Caco-2 (cell line): ENCODE results near the gene DDX17. TPM values are rescaled to one million over a fixed set of nuclear protein-coding genes. Genes with fewer than 3 reads are reported as not detected.

Experiments used
- BruUV-seq: library from RNA; stranded (reverse); fragments of 400-500 nt; replicated peaks from 2 replicates; lab custom pipeline; 2021; lab: Mats Ljungman, UMichigan
- CTCF ChIA-PET: fragments of 300-600 bp; sonication (Branson Sonifier 250); formaldehyde crosslinking; loops from one replicate; lab custom pipeline; 2022; ENCODE audit warnings: antibody characterized with exemption; lab: Charles Lee
- POLR2A ChIA-PET: fragments of 300-600 bp; sonication (Branson Sonifier 250); formaldehyde crosslinking; loops from one replicate; lab custom pipeline; 2022; ENCODE audit warnings: antibody characterized with exemption; lab: Charles Lee
- DNase-seq, 2 experiments: peaks; one replicate each; pipeline versions ENCODE4 v3.0.0 to v3.0.0-alpha.2; 2020 to 2022
- H3K27me3 ChIP-seq: replicated peaks from 2 replicates; pipeline ENCODE4 v1.6.0; 2011; ENCODE audit warnings: low read length; ENCODE audit not compliant: control insufficient read depth, insufficient read depth
- H3K36me3 ChIP-seq: 2 replicates; pipeline ENCODE4 v1.5.1; 2011; ENCODE audit warnings: low read length; ENCODE audit not compliant: control insufficient read depth, insufficient read depth
- H3K4me1 ChIP-seq: fragments of 250-450 bp; sonication (Bioruptor Pico); 2 replicates; pipeline ENCODE4 v1.5.1; 2020; ENCODE audit warnings: mild to moderate bottlenecking
- H3K4me3 ChIP-seq: 2 replicates; pipeline ENCODE4 v1.5.1; 2011; ENCODE audit warnings: low read depth, mild to moderate bottlenecking, control low read depth, low read length
- H3K9me3 ChIP-seq: fragments of 250-450 bp; sonication (Bioruptor Pico); 2 replicates; pipeline ENCODE4 v1.5.1; 2020; ENCODE audit warnings: mild to moderate bottlenecking, moderate library complexity
- H3K27ac Mint-ChIP-seq: one replicate; pipeline ENCODE4 v1.8.0; 2022; ENCODE audit warnings: mixed read lengths; ENCODE audit not compliant: unreplicated experiment
- H3K27me3 Mint-ChIP-seq: one replicate; pipeline ENCODE4 v1.8.0; 2022; ENCODE audit warnings: mixed read lengths; ENCODE audit not compliant: insufficient read depth, unreplicated experiment
- H3K36me3 Mint-ChIP-seq: one replicate; pipeline ENCODE4 v1.8.0; 2022; ENCODE audit warnings: mild to moderate bottlenecking, mixed read lengths; ENCODE audit not compliant: insufficient read depth, unreplicated experiment
- H3K4me1 Mint-ChIP-seq: one replicate; pipeline ENCODE4 v1.8.0; 2022; ENCODE audit warnings: low read depth, mixed read lengths; ENCODE audit not compliant: unreplicated experiment
- H3K4me3 Mint-ChIP-seq: one replicate; pipeline ENCODE4 v1.8.0; 2022; ENCODE audit warnings: mild to moderate bottlenecking, moderate library complexity, mixed read lengths; ENCODE audit not compliant: unreplicated experiment
- H3K9me3 Mint-ChIP-seq: one replicate; pipeline ENCODE4 v1.8.0; 2022; ENCODE audit warnings: mixed read lengths; ENCODE audit not compliant: unreplicated experiment
- intact Hi-C: fragments of 100-400 bp; cut with micrococcal nuclease; formaldehyde crosslinking; loops from one replicate; pipeline ENCODE4 v1.10.0; 2022; ENCODE audit not compliant: unreplicated experiment
- total RNA-seq: library from RNA; stranded (reverse); gene quantifications from 2 replicates; pipeline ENCODE4 v1.2.3, GENCODE V29; 2022
- TF ChIP-seq, protein P1 (sequence below), 2 experiments: fragments of 200-600 bp in 1 of 2; IDR thresholded peaks; 1 replicate in 1 of 2; 2 replicates in 1 of 2; pipeline versions ENCODE4 v1.5.1 to v1.8.0; 2011 to 2022; ENCODE audit warnings: antibody characterized with exemption in 1 of 2, control low read depth in 1 of 2, inconsistent platforms in 1 of 2, low read depth in 1 of 2, low read length in 1 of 2, mild to moderate bottlenecking in 1 of 2, moderate library complexity in 1 of 2; ENCODE audit not compliant: insufficient read depth in 1 of 2, severe bottlenecking in 1 of 2, unreplicated experiment in 1 of 2

The DDX17 gene
- total RNA-seq, 1 experiment from 2014 or later = 367 TPM

DNA sequence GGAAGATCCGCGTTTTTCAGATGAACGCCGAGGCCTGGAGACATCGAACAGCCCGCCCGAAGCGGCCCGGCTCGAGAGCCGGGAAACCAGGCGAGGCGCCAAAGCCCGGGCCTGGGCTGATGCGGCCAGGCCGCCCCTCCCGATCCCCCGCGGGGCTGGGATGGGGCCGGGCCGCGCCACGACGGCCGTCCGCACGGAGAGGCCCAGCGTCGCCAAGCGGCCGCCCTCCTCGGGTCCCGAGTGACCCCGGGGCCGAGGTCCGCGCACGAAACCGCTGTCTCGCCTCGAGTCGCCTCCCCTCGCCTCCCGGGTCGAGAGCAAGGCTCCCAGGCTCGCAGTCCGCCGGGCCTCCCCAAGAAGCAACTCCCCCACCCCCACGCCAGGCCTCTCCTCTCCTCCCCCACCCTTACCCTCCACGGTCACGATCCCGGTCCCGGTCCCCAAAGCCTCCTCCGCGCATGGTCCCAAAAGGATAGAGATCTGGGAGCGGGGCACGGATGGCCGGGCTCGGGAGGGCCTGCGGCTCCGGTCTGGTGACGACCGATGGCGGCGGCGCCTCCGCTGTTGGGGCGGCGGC is 482 bp downstream of the DDX17 start:
- Histone ChIP-seq H3K27me3 (no peaks in the 10 kb centered on the region), H3K4me1 (peaks cover 28% of the 10 kb centered on the region), H3K9me3 (no peaks in the 10 kb centered on the region), H3K4me3 (peak overlapping the region; percentile 98), H3K36me3 (no peaks in the 10 kb centered on the region)
- POLR2A ChIA-PET = no interaction called here
- peaks cover 21% of the 10 kb centered on the region for H3K4me1 Mint-ChIP-seq
- peaks cover 9% of the 10 kb centered on the region for H3K9me3 Mint-ChIP-seq
- intact Hi-C loops = no loop called here
- CTCF ChIA-PET = no interaction called here
- H3K4me3 Mint-ChIP-seq = peak overlapping the region; percentile 97
- DNase-seq = peak; percentile 55 to 65
- BruUV-seq = no TSS peak
- no peaks in the 10 kb centered on the region for H3K27me3 Mint-ChIP-seq
- H3K27ac Mint-ChIP-seq = peak overlapping the region; percentile 100
- peaks cover 60% of the 10 kb centered on the region for H3K36me3 Mint-ChIP-seq
- TF ChIP-seq, protein P1, sequence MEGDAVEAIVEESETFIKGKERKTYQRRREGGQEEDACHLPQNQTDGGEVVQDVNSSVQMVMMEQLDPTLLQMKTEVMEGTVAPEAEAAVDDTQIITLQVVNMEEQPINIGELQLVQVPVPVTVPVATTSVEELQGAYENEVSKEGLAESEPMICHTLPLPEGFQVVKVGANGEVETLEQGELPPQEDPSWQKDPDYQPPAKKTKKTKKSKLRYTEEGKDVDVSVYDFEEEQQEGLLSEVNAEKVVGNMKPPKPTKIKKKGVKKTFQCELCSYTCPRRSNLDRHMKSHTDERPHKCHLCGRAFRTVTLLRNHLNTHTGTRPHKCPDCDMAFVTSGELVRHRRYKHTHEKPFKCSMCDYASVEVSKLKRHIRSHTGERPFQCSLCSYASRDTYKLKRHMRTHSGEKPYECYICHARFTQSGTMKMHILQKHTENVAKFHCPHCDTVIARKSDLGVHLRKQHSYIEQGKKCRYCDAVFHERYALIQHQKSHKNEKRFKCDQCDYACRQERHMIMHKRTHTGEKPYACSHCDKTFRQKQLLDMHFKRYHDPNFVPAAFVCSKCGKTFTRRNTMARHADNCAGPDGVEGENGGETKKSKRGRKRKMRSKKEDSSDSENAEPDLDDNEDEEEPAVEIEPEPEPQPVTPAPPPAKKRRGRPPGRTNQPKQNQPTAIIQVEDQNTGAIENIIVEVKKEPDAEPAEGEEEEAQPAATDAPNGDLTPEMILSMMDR (IDR thresholded peaks at IDR 0.05; ENCODE audit: insufficient read depth in 1 of 2, low read depth in 1 of 2, low read length in 1 of 2, severe bottlenecking in 1 of 2, unreplicated experiment in 1 of 2) = no peak

DNA sequence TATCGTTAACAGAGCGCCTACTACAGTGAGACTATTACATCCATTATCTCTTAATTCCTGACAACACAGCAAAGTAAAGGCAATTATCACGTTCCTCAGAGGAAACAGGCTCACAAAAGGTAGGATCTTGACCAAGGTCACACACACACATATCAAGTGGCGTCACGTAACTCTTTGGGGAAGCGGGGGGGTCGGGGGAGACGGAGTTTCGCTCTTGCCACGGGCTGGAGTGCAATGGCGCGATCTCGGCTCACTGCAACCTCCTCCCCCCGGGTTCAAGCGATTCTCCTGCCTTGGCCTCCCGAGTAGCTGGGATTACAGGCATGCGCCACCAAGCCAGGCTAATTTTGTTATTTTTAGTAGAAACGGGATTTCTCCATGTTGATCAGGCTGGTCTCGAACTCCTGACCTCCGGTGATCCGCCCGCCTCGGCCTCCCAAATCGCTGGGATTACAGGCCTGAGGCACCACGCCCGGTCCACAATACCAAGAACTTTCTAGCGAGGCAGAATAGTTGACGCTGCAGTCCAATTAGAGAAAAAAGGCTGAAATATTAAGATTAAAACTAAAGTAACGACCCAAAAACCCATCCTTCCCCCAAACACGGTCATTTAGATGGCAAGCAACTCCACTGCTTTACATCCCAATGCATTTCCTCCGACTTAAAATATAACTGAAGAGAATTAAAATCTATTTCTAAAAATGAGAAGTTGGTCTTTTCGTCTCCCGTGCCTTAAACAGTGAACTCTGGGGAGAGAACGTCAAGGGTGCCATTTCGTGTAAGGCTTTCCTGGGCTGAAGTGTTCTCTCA is 1.2 kb downstream of the DDX17 start:
- intact Hi-C loops = no loop called here
- H3K4me1 ChIP-seq = peaks cover 28% of the 10 kb centered on the region
- Mint-ChIP-seq H3K9me3 (peaks cover 9% of the 10 kb centered on the region), H3K4me1 (peaks cover 21% of the 10 kb centered on the region), H3K27me3 (no peaks in the 10 kb centered on the region), H3K4me3 (peak overlapping the region; percentile 97), H3K36me3 (peaks cover 67% of the 10 kb centered on the region), H3K27ac (peak overlapping the region; percentile 47)
- TF ChIP-seq, protein P1 (IDR thresholded peaks at IDR 0.05; ENCODE audit: insufficient read depth in 1 of 2, low read depth in 1 of 2, low read length in 1 of 2, severe bottlenecking in 1 of 2, unreplicated experiment in 1 of 2) = no peak
- H3K27me3 ChIP-seq = no peaks in the 10 kb centered on the region
- peak overlapping the region; percentile 98 for H3K4me3 ChIP-seq
- no peaks in the 10 kb centered on the region for H3K9me3 ChIP-seq
- no TSS peak for BruUV-seq
- ChIA-PET POLR2A (no interaction called here), CTCF (no interaction called here)
- peak in 1 of 2 experiments; percentile 24 for DNase-seq
- H3K36me3 ChIP-seq = no peaks in the 10 kb centered on the region

DNA sequence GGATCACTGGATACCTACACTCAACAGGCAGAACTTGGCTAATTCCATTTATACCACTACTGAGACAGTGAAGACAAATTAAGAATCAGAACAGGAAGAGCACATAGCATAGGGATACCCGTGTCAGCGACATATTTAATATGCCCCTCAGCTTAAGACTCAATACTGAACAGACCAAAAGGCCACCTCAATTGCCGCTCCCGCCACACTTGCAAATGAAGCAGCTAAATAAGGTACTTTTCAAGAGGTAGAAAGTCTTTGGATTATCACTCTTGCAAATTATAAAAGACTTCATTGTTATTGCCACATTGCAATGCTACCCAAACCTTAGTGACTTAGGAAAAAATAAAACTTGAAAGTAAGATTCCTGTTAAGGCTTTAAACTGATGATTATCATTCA is 3.1 kb downstream of the DDX17 start:
- Mint-ChIP-seq H3K36me3 (peaks cover 86% of the 10 kb centered on the region), H3K4me1 (peaks cover 14% of the 10 kb centered on the region), H3K9me3 (peaks cover 3% of the 10 kb centered on the region), H3K27ac (no peak overlapping the region), H3K27me3 (no peaks in the 10 kb centered on the region), H3K4me3 (peak overlapping the region; percentile 28)
- Histone ChIP-seq H3K27me3 (no peaks in the 10 kb centered on the region), H3K4me1 (peaks cover 28% of the 10 kb centered on the region), H3K36me3 (0 out of 2 replicates have a peak, but pooled peaks cover 1% of the 10 kb centered on the region), H3K4me3 (no peak overlapping the region), H3K9me3 (no peaks in the 10 kb centered on the region)
- BruUV-seq = no TSS peak
- DNase-seq = no peak
- TF ChIP-seq, protein P1 (IDR thresholded peaks at IDR 0.05; ENCODE audit: insufficient read depth in 1 of 2, low read depth in 1 of 2, low read length in 1 of 2, severe bottlenecking in 1 of 2, unreplicated experiment in 1 of 2) = no peak
- CTCF ChIA-PET = interaction anchor here (0.7 kb wide), 1 partner anchor 37 kb away, joined by 4 read pairs; no protein-coding TSS in a partner anchor
- intact Hi-C loops = no loop called here
- POLR2A ChIA-PET = no interaction called here
